K562 (cell line): ENCODE results near the gene TARBP1. TPM values are rescaled to one million over a fixed set of nuclear protein-coding genes. Genes with fewer than 3 reads are reported as not detected.
A peak's percentile ranks its signal among the peaks of the same experiment; 100 is the strongest.

Source experiments
- CXXC5 ChIP-seq: fragments of 250-450 bp; sonication (Bioruptor Pico); IDR thresholded peaks from 2 replicates; pipeline ENCODE4 v1.8.0; 2022; ENCODE audit warnings: inconsistent platforms, mild to moderate bottlenecking, moderate library complexity
- ELF2 ChIP-seq: fragments of 250-450 bp; sonication (Bioruptor Pico); IDR thresholded peaks from 2 replicates; pipeline ENCODE4 v1.5.0; 2021; ENCODE audit warnings: mild to moderate bottlenecking
- EP400 ChIP-seq: fragments of 450-650 bp; IDR thresholded peaks from 2 replicates; pipeline ENCODE4 v1.6.1; 2017; ENCODE audit warnings: antibody characterized with exemption, mild to moderate bottlenecking, moderate library complexity
- FOXJ3 ChIP-seq: sonication (generic); formaldehyde crosslinking; IDR thresholded peaks from 2 replicates; pipeline ENCODE4 v1.4.0; 2020; ENCODE audit warnings: mild to moderate bottlenecking, missing genetic modification reagents
- HIVEP1 ChIP-seq: fragments of 250-450 bp; sonication (Bioruptor Pico); IDR thresholded peaks from 2 replicates; pipeline ENCODE4 v1.4.0; 2020; ENCODE audit warnings: mild to moderate bottlenecking
- HMG20A ChIP-seq: fragments of 450-650 bp; formaldehyde crosslinking; conservative IDR thresholded peaks from 2 replicates; pipeline ENCODE4 v1.4.0; 2020; ENCODE audit warnings: mild to moderate bottlenecking, mixed read lengths
- MBD2 ChIP-seq: sonication (generic); IDR thresholded peaks from 2 replicates; pipeline ENCODE4 v1.6.1; 2016; ENCODE audit warnings: low read depth, borderline replicate concordance
- PRDM10 ChIP-seq: fragments of 450-650 bp; IDR thresholded peaks from 2 replicates; pipeline ENCODE4 v1.6.1; 2018; ENCODE audit not compliant: partially characterized antibody
- SPI1 ChIP-seq: IDR thresholded peaks from 2 replicates; pipeline ENCODE4 v1.6.1; 2011; ENCODE audit warnings: low read depth, low read length, control low read depth, borderline replicate concordance
- STAG1 ChIP-seq: sonication (generic); formaldehyde crosslinking; IDR thresholded peaks from 2 replicates; pipeline ENCODE4 v1.5.0; 2020; ENCODE audit warnings: missing genetic modification reagents, borderline replicate concordance
- USF1 ChIP-seq: sonication (generic); formaldehyde crosslinking; IDR thresholded peaks from 2 replicates; pipeline ENCODE4 v1.9.0; 2022; ENCODE audit warnings: mild to moderate bottlenecking, missing genetic modification reagents
- ZBTB40 ChIP-seq, 2 experiments: fragments of 450-650 bp in 1 of 2; sonication (generic) in 1 of 2; formaldehyde crosslinking in 1 of 2; IDR thresholded peaks; 2 replicates each; pipeline versions ENCODE4 v1.7.1 to v1.9.0; 2016 to 2022; ENCODE audit warnings: inconsistent platforms in 1 of 2, mild to moderate bottlenecking in 1 of 2, missing genetic modification reagents in 1 of 2
- ZNF586 ChIP-seq: fragments of 450-650 bp; formaldehyde crosslinking; conservative IDR thresholded peaks from 2 replicates; pipeline ENCODE4 v1.4.0; 2020; ENCODE audit warnings: mild to moderate bottlenecking, moderate library complexity
- ZZZ3 ChIP-seq: fragments of 450-650 bp; IDR thresholded peaks from 2 replicates; pipeline ENCODE4 v1.6.1; 2016; ENCODE audit warnings: antibody characterized with exemption, mild to moderate bottlenecking, moderate library complexity
- polyA plus RNA-seq, 8 experiments: library from polyadenylated mRNA; depleted of rRNA in 4 of 8; stranded (reverse) in 5 of 8; unstranded in 3 of 8; fragments of >200 nt; fragmentation: Nextera tagmentation in 2 of 8; fragmentation: Illumina TruSeq in 1 of 8; extraction: Ambion mirVana in 2 of 8; extraction: Trizol in 1 of 8; gene quantifications; 2 replicates each; pipeline versions ENCODE4 v1.2.1 to v1.2.3, GENCODE V29; 2011 to 2014; ENCODE audit warnings: inconsistent platforms in 1 of 8, missing spikeins in 1 of 8
- total RNA-seq, 7 experiments: library from RNA; depleted of rRNA in 6 of 7; stranded (reverse); fragments of >200 nt in 6 of 7; fragmentation: Illumina TruSeq in 2 of 7; extraction: Trizol in 2 of 7; gene quantifications; 2 replicates each; pipeline versions ENCODE4 v1.2.1 to v1.2.3, GENCODE V29; 2011 to 2021; ENCODE audit warnings: low replicate concordance in 1 of 7

TARBP1 gene
- total and polyA plus RNA-seq, 9 of the 15 experiments (the other 6 are each of a cell fraction or from before 2014, with no cell fraction given), result 8.8 to 48.0 (median 22.9) TPM

- TF ChIP-seq STAG1 (CRISPR knock-in tag) (no peak), ELF2 (CRISPR knock-in tag) (no peak), ZZZ3 (no peak), SPI1 (0 out of 2 replicates have a peak, but pooled peaks have one; percentile 20), USF1 (CRISPR knock-in tag) (no peak), EP400 (0 out of 2 replicates have a peak, but pooled peaks have one; percentile 31), HIVEP1 (no peak), FOXJ3 (CRISPR knock-in tag) (no peak), ZBTB40 (IDR thresholded peaks at IDR 0.05) (no peak), ZBTB40 (CRISPR knock-in tag; IDR thresholded peaks at IDR 0.05) (no peak), ZNF586 (CRISPR knock-in tag) (no peak), PRDM10 (no peak), CXXC5 (CRISPR knock-in tag) (peak; percentile 57), HMG20A (CRISPR knock-in tag) (no peak), MBD2 (no peak)
Observed at GRCh38 chr1:234507626-234508387, 28.8 kb upstream of the TARBP1 start (continued).
